ENCODE measurements around the gene RALGAPA1.

- TF ChIP-seq, protein P1, sequence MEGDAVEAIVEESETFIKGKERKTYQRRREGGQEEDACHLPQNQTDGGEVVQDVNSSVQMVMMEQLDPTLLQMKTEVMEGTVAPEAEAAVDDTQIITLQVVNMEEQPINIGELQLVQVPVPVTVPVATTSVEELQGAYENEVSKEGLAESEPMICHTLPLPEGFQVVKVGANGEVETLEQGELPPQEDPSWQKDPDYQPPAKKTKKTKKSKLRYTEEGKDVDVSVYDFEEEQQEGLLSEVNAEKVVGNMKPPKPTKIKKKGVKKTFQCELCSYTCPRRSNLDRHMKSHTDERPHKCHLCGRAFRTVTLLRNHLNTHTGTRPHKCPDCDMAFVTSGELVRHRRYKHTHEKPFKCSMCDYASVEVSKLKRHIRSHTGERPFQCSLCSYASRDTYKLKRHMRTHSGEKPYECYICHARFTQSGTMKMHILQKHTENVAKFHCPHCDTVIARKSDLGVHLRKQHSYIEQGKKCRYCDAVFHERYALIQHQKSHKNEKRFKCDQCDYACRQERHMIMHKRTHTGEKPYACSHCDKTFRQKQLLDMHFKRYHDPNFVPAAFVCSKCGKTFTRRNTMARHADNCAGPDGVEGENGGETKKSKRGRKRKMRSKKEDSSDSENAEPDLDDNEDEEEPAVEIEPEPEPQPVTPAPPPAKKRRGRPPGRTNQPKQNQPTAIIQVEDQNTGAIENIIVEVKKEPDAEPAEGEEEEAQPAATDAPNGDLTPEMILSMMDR (conservative IDR thresholded peaks at IDR 0.05): no peak
- TF ChIP-seq EZH2 (IDR thresholded peaks at IDR 0.05; ENCODE audit: low read depth): no peak
Observed at GRCh38 chr14:35822501-35822900, 13.4 kb upstream of the RALGAPA1 start.

Data from PC-9 (cell line).